NCI-H1048 (cell line): ENCODE results near the gene PLXNA4.

Source experiments
- DNase-seq: peaks from one replicate; lab custom pipeline; 2025; lab: John Stamatoyannopoulos, UW

The PLXNA4 gene

DNA sequence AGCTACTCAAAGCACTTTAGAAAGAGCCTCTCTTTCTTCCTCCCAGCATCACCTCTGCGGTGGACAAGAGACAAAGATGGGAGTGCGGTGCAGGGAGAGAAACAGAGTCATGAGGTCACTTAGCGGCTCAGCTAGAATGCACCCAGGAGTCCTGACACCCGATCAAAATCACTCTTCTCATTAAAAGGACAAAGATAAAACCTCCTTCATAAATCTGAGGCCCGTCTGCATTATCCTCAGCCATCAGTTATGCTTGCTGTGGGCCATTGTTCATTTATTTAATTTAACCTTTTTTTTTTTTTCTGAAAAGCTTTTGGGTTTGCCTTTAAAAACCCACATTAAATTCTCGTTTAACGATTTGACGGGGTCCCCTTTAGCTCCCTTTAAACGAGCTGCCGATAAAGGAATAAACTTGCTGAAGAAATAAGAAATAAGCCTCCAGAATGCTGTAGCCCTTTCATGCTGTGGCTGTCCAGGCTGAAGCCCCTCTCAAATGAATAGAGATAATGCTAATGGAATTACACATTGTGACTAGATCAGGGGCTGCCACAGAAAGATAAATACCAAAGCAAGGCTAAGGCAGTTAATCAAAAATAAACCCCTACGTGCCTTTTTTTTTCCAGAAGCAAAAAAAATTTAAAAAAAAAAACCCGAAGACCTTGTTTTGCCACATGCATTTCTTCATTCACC is 16.1 kb upstream of the PLXNA4 start:
- no peak for DNase-seq

- DNase-seq = no peak
These were observed 13.9 kb upstream of the PLXNA4 start for GRCh38 chr7:132590162-132590561.

- no peak for DNase-seq
These were observed 12.3 kb upstream of the PLXNA4 start for GRCh38 chr7:132588596-132588995.

DNA sequence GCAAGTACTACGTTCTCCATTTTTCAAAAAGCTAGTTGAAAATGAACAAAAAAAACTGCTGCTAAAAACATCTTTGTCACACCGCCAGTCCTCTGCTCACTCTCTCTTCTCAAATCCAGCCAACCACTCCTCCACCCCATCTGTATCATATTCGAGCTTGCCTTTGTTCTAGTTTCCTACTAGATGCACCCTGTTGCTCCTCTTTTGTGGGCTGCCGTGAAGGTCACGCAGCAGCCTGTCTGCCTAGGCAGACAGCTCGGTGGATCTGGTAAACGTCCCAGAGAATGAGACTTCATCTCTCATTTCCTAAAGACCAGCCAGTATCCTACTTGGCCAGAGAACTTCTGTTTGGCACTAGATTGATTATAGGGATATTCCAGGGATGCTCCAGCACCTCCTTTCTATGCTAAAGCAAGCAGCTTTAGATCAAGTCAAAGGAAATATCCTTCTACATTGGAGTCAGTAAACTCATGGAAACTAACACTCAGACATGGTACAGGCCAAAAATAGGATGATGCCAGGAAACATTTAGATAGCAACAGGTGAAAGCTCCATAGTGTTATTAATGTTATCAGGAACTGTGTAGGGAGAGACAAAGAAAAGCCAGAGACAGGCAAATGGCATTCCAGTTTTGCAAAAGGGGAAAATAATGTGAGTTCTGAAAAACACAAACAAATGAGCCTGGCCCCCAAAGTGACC is 8.7 kb upstream of the PLXNA4 start:
- no peak for DNase-seq

DNA sequence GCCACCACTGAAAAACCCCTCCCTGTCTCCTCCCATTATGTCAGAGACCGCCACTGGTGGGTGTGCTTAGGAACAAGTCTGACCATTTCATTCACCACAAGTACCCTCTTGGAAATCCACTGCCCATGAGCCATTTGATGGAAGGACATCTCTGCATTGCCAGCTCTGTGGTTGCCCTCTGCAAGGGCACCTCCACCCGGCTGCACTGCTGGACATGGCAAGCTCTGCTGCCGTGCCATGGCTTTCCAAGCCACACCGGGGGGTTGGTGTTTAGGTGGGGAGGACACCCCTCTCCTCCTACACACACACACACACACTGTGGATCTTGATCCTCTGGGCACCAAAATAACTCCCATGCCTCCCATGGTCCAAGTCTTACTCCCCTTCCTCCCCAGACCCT is 5.2 kb upstream of the PLXNA4 start:
- no peak for DNase-seq

DNA sequence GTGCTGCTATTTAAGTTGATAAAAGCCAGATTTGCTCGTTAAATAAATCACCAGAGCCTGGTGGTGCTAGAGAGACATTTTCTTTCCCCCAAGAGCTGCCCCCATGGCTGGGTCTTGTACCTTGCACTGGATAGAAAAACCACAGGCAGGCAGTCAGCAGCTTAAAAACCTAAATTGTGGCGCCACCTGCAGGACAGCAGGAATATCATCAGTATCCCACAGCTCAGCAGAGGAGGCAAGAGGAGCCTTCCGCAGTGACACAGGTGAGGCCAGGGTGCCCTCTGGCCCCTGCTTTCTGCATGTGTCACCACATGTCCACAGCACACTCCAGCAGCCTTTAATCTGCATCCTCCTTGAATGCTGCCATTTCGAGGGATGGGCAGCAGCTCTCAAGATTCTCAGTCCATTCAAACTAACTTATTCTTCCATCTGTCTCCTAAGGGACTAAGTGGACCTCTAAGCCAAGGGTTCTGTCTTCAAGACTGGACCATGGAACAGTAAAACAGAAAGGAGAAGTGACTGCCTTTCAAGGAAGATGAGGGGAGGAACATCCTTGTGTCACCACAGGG is 4.5 kb upstream of the PLXNA4 start:
- DNase-seq = peak; percentile 8

DNA sequence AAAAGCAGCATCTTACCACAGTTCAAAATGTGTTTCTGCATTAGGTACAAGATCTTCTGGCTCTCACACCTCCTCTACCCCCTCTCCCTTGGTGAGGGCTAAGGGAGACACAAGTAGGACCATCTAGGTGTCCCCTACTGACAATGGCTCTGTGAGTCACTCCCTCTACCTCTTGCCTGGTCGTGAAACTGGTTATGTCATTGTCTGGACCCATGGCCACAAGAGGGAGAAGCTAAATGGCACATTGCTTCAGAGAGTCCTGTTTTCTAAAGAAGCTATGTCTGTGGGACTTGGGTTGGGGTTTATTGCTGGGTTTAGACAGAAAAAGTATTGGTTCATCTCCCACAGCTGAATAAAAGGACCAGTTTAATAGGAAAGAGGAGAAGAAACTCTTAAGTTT is 4.0 kb upstream of the PLXNA4 start:
- DNase-seq = no peak

DNA sequence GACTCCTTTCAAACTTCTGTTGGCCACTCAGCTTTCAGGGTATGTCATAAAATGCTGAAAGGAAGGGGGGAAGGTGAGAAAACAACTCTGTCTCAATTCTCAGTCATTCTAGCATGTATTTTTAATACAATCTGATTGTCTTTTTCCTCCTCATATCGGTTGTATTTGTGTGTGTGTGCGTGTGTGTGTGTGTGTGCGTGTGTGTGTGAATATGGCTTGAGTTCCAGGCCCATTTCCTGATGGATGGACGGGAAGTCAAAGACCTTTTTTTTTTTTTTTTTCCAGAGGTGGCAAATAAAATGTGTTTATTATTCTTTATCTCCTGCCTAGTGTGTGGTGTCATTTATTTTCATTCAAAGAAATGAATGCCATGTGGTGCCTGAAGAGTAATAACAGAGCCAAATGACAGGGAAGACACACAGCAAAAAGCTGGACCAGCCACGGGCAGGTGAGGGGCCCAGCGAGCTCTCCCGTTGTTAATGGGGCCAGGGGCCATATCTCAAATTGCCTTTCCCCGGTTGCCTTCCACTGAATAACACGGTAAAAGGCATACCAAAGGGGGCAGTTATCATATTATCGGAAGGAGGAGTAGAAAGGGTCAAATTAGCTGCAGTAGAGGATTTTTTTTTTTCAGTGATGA is 3.1 kb upstream of the PLXNA4 start:
- DNase-seq = no peak

GRCh38 chr7:132578826-132579225 is 2.6 kb upstream of the PLXNA4 start:
- no peak for DNase-seq

- DNase-seq = no peak
These were observed 1.7 kb upstream of the PLXNA4 start for GRCh38 chr7:132578050-132578370.

GRCh38 chr7:132577206-132578049 is 1.2 kb upstream of the PLXNA4 start:
- DNase-seq = no peak

- no peak for DNase-seq
These were observed 433 bp upstream of the PLXNA4 start for GRCh38 chr7:132576721-132577085.

DNA sequence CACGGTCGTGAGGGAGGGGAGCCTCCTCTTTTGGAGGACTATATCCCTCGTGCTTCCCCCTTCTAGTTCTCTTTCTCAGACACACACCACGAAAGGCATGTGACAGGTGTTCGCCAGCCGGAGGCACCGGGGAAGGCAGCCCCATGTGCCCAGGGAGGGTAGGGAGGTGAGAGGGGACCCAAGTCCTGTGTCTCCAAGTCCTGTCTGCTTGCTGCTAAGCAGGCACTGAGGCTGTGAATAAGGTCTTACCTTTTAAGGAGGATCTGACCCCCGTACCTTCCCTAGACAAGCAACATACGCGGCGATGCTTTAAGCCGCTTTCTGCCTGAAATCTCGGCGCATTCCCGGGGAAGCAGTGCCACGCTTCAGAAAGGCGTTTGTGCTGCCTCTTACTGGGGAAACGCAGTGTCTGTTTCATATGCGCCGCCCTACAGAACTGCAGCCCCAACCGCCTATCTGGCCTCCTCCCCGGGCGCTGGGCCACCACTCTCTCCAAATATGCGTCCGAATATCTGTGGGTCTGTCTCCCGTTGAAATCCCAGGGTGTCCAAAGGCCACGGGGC is 770 bp downstream of the PLXNA4 start:
- no peak for DNase-seq

DNA sequence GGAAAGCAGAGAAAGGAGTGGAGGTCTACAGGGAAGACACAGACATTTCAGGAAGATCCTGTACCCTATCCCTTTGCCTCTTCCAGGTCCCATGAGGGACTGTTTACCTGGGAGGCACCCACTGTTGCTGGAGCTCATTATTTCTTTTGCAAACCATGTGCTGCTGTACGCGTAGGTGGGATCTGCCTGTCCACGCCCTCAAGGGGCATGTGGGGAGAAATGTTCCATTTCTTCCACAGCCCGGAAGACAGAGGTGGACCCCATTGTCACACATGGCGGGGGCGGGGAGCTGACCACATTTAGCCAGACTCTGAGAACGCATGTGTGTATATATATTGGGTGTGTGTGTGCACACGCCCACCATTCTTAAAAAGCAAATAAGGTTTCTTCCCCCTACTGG is 2.0 kb downstream of the PLXNA4 start:
- DNase-seq = no peak

GRCh38 chr7:132573251-132573955 is 2.9 kb downstream of the PLXNA4 start:
- no peak for DNase-seq

DNA sequence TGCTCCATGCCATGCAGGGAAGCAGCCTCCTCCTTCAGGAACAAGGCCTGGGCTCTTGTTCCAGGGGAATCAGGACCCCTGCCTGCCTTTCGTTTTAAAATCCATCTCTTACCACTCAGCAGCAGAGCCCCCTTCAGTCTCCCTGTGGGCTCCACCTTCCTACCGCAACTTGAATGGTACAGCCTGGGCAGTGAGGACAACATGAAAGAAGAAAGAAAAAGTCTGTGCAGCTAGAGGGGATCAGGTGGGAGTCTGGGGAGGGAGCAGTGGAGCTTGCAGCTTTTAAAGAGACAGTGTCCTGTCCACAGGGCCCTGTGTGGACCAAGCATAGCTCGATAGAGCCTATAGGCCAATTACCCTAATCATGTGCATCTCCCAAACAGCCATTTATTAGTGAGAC is 3.7 kb downstream of the PLXNA4 start:
- no peak for DNase-seq

GRCh38 chr7:132571970-132572369 is 4.3 kb downstream of the PLXNA4 start:
- no peak for DNase-seq

DNA sequence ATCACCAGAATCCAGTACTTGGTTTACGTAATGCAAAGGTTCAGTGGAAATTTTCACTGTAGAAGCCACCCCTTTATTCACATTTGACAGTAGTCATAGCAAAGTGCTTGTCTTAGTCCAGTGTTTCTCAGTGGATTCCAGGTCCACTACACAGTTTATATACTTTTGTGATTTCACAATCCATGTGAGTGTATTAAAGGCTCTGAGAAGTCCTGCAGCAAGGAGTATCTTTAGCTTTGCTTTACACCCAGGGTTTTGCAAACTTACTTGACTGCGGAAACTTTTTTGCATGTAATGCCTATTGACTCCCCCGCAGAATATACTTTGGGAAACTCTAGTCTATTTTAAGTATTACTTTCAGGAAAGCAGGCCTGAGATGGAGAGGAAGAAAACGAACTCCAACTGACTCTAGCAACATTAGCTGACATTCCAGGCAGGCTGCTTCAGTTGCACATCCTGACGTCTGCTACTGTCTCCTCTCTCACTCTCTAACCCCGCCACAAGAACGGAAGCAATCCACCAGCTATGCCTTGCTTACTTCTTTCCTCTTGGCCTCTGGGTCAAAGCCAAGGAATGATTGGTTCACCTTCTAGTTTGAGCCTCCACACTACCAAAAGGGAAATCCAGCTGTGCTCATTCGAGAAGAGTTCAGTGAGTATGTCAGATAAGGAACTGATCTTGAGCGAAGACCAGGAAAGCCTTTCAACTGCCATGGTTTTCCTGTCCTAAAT is 6.2 kb downstream of the PLXNA4 start:
- DNase-seq = no peak

GRCh38 chr7:132568962-132569361 is 7.3 kb downstream of the PLXNA4 start:
- no peak for DNase-seq

DNA sequence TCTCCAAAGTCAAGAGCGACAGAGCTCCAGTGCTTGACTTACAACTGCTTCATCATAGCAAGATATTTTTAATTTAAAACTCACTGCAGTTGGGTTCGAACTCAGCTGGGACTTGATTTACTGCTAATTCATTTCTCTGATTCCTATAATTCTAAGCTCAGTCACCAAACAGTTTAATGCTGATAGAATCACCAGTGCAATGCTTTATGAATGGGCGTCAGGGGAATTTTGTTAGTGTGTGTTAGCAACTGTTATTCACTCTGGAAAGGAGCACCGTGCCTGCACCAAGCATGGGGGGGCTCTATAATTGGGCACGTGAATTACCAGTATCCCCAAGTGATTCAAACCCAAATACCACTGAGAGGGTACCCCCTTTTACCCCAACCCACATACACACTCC is 10.4 kb downstream of the PLXNA4 start:
- DNase-seq = no peak

GRCh38 chr7:132565441-132565840 is 10.8 kb downstream of the PLXNA4 start:
- DNase-seq = no peak
